BJ (cell line): Measurements from ENCODE around the gene TNIP2. TPM values are rescaled to one million over a fixed set of nuclear protein-coding genes. Genes with fewer than 3 reads are reported as not detected.
"Not testable (repeated sequence)": the region's sequence is repeated elsewhere in the genome, so short reads cannot be mapped to it uniquely, and the experiment has no call there.

ENCODE experiments used
- CTCF ChIA-PET: fragments of 350-600 bp; formaldehyde crosslinking; extraction: SDS; loops from one replicate; lab custom pipeline; 2021; ENCODE audit warnings: antibody characterized with exemption, inconsistent platforms; lab: Yijun Ruan, JAX
- POLR2A ChIA-PET: fragments of 300-600 bp; sonication (Branson Sonifier 250); formaldehyde crosslinking; extraction: SDS; loops from one replicate; lab custom pipeline; 2021; ENCODE audit warnings: antibody characterized with exemption; lab: Charles Lee
- DNase-seq: peaks from one replicate; pipeline ENCODE4 v3.0.0-alpha.2; 2011; ENCODE audit warnings: low read depth
- H3K27me3 ChIP-seq: 2 replicates; pipeline ENCODE4 v1.6.0; 2011; ENCODE audit warnings: low read length; ENCODE audit not compliant: control insufficient read depth, insufficient read depth
- H3K36me3 ChIP-seq: 2 replicates; pipeline ENCODE4 v1.5.1; 2011; ENCODE audit warnings: low read length; ENCODE audit not compliant: control insufficient read depth, insufficient read depth
- H3K4me3 ChIP-seq: 2 replicates; pipeline ENCODE4 v1.5.1; 2011; ENCODE audit warnings: low read depth, mild to moderate bottlenecking, control low read depth, low read length
- CTCF ChIP-seq: IDR thresholded peaks from 2 replicates; pipeline ENCODE4 v1.5.1; 2011; ENCODE audit warnings: low read depth, mild to moderate bottlenecking, control low read depth, inconsistent platforms, low read length, moderate library complexity; ENCODE audit not compliant: insufficient read depth
- polyA plus RNA-seq: library from polyadenylated mRNA; depleted of rRNA; stranded (reverse); fragments of >200 nt; gene quantifications from 2 replicates; pipeline ENCODE4 v1.2.3, GENCODE V29; 2011

Gene TNIP2
- polyA plus RNA-seq, 1 experiment: 48.1 TPM

- Histone ChIP-seq H3K4me3 (no peak overlapping the region), H3K27me3 (no peaks in the 10 kb centered on the region), H3K36me3 (peaks cover 40% of the 10 kb centered on the region)
- ChIA-PET CTCF (no interaction called here), POLR2A (no interaction called here)
- TF ChIP-seq CTCF: no peak
- no peak for DNase-seq
Observed at GRCh38 chr4:2743518-2744445, 12.4 kb downstream of the TNIP2 start.

GRCh38 chr4:2742823-2743517, 13.2 kb downstream of the TNIP2 start:
- Histone ChIP-seq H3K27me3 (no peaks in the 10 kb centered on the region), H3K36me3 (peaks cover 40% of the 10 kb centered on the region), H3K4me3 (no peak overlapping the region)
- CTCF ChIA-PET: no interaction called here
- no peak for DNase-seq
- TF ChIP-seq CTCF: no peak
- POLR2A ChIA-PET: no interaction called here

GRCh38 chr4:2742081-2742822, 13.9 kb downstream of the TNIP2 start:
- ChIA-PET POLR2A (no interaction called here), CTCF (interaction anchor here (1.1 kb wide), 1 partner anchor 8 kb away, joined by 3 read pairs; no protein-coding TSS in a partner anchor)
- no peak for DNase-seq
- H3K36me3 ChIP-seq: peaks cover 36% of the 10 kb centered on the region
- H3K4me3 ChIP-seq: no peak overlapping the region
- no peak for TF ChIP-seq CTCF
- H3K27me3 ChIP-seq: no peaks in the 10 kb centered on the region

- POLR2A ChIA-PET: no interaction called here
- no peak for DNase-seq
- CTCF ChIA-PET: interaction anchor here (0.7 to 1.1 kb wide), 2 partner anchors 9 to 272 kb away, joined by 3 read pairs; partner anchors contain the start of gene RNF4
- no peak overlapping the region for H3K4me3 ChIP-seq
- peaks cover 30% of the 10 kb centered on the region for H3K36me3 ChIP-seq
- TF ChIP-seq CTCF: no peak
- no peaks in the 10 kb centered on the region for H3K27me3 ChIP-seq
Observed at GRCh38 chr4:2741626-2742025, 14.5 kb downstream of the TNIP2 start.

DNA sequence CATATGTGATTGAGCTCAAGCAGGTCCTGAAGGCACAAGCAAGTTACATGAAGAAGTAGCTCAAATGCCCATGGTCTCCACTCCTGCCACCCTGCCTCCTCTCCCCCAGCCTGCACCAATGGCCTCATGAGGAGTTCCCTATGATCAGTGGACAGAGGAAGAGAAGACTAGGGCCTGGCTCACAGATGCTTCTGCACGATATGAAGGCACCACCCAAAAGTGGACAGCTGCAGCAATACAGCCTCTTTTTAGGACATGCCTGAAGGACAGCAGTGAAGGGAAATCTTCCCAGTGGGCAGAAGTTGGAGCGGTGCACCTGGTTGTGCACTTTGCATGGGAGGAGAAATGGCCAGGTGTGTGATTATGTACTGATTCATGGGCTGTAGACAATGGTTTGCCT, 17.8 kb downstream of the TNIP2 start:
- H3K36me3 ChIP-seq: peaks cover 12% of the 10 kb centered on the region
- CTCF ChIA-PET, H3K27me3 ChIP-seq, DNase-seq, POLR2A ChIA-PET, H3K4me3 ChIP-seq: not testable (repeated sequence)
